SIG-M5 (cell line): ENCODE data around the gene SDHAF1.

ENCODE experiments used
- DNase-seq: peaks from one replicate; lab custom pipeline; 2025; lab: John Stamatoyannopoulos, UW

SDHAF1 gene

DNA sequence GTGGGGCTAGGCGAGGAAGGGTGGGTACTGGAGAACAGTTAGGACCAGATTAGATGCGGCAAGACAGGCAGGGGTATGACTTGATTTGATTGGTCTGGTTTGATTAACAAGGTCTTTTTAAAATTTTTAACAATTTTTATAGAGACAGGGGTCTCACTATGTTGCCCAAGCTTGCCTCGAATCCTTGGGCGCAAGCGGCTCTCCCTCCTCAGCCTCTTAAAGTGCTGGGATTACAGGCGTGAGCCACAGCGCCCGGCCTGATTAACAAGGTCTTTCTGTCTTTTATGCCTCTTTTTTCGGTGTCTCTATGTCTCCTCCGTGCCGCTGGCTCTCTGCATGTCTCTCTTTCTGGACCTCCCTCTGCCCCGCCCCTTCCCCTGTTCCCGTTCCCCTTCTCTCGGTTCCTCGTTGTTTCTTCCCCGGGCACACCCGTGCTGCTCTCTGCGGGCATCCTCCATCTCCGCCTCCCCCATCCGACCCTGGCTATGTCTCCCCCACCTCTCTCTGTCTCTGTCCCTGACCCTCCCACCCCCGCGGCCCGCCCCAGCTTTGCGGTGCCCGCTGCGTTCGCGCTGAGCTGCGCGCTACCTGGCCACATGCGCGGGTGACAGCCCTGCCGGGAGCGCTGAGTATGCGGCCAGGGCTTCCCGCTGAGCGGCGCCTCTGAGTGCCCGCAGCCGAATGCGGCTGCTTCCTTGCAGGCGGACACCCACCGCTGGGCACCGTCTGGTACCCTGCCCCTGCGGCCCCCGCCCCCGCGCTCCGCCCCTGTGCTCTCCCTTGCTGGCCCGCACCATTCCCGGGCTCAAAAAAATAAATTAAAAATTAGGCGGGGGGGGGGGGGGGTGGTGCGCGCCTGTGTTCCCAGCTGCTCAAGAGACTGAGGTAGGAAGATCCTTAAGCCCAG lies 8.1 kb upstream of the SDHAF1 start:
- DNase-seq: no peak

DNA sequence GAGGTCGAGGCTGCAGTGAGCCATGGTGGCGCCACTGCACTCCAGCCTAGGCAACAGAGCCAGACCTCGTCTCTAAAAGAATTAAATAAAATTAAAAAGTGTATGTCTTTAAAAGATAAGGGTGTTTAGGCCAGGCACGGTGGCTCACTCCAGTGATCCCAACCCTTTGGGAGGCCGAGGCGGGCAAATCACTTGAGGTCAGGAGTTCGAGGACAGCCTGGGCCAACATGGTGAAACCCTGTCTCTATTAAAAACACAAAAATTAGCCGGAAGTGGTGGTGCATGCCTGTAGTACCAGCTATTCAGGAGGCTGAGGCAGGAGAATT lies 7.5 kb upstream of the SDHAF1 start:
- no peak for DNase-seq

DNA sequence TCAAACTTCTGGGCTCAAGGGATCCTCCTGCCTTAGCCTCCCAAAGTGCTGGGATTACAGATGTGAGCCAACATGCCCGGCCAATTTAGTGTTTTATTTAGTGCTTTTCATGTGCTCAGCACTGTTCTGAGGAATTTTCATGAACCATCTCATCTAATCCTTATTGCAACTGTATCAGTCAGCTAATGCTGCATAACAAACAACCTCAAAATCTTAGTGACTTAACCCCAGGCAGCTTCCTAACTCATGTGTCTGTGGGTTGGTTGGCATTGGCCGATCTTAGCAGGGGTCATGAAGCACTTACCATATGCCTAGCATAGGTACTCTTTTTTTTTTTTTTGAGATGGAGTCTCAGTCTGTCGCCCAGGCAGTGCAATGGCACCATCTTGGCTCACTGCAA lies 6.2 kb upstream of the SDHAF1 start:
- no peak for DNase-seq

DNA sequence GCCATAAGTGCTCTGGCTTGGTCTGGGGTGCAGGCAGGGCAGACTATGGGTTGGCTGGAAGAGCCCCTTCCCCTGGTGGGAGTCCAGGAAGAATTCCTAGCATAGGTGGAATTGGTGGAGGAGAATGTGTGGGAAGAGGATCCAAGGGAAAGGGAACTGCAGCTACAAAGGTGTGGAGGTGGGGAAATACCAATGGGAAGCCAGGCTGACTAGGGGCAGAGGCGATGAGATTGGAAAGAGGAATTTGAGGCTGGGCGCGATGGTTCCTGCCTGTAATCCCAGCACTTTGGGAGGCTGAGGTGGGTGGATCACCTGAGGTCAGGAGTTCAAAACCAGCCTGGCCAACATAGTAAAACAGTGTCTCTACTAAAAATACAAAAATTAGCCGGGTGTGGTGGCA lies 4.8 kb upstream of the SDHAF1 start:
- no peak for DNase-seq

DNA sequence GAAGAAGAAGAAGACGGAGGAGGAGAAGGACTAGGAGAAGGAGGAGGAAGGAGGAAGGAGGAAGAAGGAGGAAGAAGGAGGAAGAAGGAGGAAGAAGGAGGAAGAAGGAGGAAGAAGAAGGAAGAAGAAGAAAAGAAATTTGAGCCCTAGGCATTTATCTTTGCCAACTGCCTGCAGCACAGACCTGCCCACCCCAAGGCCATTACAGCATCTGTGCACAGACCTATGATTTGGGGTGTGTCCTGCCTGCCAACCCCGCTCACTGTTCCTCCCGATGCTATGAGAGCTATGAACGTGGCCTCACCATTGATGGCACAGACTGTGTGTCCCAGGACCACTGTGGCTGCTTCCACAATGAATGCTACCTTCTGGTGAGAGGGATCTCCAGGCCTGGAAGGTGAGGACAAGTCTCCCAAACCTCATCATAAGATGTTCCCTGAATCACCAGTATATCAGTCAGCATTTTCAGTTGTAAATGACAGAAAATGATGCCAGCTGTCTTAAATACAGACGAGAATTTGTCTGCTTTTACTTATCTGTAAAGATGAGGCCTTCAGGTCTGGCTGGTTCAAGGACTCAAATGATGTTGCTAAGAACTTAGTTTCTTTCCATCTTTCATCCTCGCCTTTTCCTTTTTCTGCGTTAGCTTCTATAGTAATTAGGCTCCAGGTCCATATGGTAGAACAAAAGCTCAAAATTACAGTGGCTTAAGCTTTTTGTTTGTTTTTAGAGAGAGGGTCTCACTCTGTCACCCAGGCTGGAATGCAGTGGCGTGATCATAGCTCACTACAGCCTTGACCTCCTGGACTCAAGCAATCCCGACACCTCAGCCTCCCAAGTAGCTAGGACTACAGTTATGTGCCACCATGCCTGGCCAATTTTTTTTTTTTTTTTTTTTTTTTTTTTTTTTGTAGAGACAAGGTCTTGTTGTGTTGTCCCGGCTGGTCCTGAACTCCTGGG lies 3.9 kb upstream of the SDHAF1 start:
- DNase-seq: no peak

DNA sequence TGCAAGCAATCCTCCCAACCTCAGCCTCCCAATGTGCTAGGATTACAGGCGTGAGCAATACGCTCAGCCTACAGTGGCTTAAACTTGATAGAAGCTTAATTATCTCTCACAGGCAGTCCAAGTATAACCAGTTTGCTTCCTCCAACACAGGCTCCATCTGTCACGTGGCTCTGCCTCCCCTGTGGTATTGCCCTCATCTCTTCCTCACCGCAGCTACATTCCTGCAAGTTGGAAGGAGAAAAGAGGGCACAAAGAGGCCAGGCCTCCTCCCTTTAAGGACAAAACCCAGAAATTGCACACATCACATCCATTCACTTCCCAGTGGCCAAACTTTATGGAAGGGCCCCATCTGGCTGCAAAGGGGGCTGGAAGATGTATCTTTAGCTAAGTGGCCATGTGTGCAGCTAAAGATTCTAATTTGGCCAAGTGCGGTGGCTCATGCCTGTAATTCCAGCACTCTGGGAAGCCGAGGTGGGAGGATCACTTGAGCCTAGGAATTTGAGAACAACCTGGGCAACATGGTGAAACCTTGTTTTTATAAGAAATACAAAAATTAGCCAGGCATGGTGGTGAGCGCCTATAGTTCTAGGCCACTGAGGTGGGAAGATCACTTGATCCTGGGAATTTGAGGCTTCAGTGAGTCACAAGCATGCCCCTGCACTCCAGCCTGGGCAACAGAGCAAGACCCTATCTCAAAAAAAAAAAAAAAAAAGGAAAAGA lies 3.1 kb upstream of the SDHAF1 start:
- DNase-seq: no peak

DNA sequence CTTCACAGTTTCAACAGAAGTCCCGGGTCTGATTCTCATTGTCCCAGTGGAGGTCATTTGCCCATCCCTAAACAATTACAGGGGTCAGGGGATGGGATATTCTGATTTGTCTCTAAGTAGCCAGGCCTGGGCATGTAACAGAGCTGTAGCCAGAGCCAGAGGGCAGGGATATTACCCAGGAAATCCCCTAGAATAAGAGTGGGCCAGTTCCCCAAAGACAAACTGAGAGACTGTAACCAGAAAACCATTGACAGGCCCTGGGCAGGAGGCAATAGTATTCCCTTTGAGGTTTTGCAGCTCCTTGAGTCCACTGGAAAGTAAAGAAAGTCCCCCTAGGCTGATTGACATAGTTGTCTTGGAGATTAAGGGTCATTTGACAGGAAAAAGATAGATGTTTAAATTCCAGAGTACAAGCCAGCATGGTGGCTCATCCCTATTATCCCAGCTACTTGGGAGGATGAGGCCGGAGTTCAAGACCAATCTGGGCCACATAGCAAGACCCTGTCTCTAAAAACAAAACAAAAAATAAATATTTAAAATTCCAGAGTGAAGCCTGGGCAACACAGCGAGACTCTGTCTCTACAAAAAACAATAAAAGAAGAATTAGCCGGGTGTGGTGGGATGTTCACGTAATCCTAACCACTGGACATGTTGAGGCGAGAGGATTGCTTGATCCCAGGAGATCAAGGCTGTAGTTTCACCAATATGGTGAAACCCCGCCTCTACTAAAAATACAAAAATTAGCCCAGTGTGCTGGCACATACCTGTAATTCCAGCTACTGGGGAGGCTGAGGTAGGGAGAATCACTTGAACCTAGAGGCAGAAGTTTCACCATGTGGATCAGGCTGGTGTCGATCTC lies 1.9 kb upstream of the SDHAF1 start:
- no peak for DNase-seq

DNA sequence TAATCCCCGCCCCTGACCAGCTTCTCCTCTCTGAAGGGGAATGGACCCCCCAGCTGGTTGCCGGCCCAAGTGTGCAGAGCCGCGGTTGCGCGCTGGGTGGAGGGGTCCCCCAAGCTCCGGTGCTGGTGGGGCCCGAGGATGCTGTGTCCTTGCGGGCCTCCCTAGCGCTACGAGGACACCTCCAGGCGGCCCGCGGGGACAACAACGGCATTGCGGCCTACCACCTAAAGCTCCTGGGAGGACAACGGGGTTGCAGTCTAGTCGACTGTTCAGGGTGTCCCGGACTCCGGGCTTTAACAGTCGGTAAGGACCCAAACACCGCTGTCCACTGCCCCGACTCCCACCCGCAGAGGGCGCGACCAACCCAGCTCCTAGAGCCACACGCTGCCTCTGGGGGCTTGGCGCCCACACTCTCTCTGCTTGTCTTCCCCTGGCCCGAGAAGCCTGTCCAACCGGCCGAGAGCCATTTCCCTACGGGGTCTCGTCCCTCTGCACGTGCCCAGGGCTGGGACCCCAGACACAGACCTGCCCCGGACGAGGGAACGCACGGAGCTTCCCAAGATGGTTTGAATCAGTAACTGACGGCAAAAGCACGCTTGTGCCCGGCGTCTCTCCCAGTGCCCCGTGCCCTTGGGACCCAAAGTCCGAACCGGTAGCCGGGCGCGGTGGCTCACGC lies 927 bp upstream of the SDHAF1 start:
- no peak for DNase-seq

DNA sequence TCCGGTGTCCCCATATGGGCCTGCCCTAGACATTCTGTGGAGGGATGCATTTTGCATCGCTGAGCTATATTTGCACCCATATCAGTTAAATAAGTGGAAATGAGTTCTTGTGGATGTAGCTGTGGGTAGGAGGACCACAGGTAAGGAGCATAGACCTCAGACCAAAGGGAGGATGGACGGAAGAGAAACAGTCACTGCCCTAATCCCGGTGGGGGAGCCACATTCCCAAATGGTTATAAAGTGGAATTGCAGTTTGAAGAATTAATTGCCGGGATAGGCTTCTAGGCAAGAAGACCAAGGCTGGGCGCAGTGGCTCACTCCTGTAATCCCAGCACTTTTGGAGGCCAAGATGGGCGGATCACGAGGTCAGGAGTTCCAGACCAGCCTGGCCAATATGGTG lies 1.8 kb downstream of the SDHAF1 start:
- no peak for DNase-seq

DNA sequence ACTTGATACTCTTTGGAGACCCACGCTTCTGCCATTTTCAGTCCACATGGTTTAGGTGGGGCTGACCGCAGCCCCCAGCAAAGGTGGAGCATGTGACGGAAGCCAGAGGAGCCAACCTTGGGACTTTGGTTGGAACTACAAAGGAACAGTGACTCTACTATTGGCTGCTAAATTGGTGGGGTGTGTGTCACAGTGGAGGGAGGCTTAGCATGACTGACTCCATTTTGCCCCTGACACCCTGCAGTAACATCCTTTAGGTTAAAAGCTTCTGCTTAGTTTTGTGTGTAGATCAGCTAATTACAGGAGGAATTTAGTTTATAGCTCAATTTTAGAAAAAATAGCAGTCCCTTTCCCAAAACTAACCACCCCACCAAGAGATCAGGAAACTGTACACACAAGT lies 6.6 kb downstream of the SDHAF1 start:
- no peak for DNase-seq

DNA sequence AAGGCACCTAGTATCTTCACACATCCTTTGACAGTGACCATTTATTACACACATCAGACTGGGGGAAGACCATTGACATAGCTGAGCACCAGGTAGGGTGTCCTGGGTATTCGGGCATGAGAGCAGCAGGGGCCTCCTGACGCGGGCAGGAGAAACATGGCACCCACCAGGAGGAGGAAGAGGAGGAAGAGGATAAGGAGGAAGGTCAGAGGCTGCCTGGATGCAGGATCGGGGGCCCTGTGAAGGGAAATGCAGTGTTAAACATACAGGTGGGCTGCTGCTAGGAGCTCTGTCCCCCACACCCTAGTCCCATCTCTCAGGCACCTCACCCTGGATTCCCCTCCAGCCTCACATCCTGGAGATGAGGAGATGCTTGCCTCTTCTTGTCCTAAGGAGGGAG lies 8.3 kb downstream of the SDHAF1 start:
- DNase-seq: no peak

DNA sequence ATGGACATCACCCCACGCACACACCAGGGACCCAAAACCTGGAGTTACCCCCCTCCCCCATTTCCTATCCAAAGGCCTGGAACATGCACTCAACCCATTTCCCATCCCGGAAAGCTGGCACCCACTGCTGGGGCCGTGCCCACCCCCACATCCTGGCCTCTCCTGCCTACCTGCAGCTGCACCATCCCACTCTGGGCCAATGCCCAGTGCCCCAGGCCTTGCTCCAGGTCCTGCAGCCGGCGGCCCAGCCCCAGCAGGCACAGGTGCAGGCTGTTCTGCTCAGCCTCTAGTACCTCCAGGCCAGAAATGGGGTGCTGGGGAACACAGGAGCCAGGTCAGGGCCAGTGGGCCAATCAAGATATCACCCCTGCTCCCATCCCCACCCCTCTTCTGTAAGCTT lies 12.0 kb downstream of the SDHAF1 start:
- no peak for DNase-seq

DNA sequence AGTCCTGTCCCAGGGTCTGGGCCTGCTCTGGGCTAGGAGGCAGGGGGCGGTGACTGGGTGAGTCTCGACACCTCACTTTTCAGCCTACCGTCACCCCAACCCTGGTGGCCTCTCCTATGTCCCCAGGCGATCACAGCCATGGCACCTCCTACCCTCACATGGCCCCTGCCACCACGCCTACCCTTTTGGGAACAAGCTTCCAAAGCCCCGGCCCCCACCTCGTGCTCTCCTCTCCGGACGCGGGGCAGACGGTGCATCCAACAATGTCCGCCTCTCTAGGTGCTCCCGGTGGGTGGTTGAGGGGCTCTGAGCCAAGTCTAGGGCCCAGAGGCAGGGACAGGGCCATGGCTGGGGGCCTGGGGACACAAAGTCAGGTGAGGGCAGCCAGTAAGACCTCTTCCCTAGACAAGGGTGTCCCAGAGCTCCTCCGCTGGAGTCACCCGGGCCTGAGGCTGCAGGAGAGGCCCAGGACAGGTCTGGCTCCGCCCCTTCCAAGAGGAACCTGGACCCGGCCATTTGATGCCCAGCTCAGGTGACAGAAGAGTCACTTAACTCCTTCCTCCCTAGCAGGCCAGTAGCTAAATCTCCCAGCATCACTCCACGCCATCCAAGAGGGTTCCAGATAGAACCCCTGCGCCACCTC lies 13.5 kb downstream of the SDHAF1 start, which contains the start of gene SYNE4:
TSS of gene SYNE4 (minus strand) at position 478 of the 643 bp plus-strand sequence. CDS start at position 346, 132 bp downstream.
- no peak for DNase-seq

DNA sequence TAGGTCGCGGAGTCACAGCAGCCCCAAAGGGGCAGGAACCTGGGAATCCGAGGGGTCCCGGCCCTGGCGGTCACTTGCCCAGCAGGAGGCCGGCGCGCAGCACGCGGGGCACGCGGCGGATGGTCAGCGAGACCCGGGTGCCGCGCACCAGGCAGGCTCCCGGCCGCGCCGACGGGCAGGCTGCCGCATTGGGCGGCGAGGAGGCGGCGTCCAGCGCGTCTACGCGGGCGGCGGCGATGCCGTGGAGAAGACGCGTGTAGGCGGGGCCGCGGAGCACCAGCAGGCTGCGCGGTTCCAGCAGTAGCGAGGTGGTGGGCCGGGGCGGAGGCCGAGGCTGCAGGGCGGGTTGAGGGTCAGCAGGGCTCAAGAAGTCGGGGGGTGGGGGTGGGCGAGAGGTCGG lies 14.2 kb downstream of the SDHAF1 start:
- no peak for DNase-seq

DNA sequence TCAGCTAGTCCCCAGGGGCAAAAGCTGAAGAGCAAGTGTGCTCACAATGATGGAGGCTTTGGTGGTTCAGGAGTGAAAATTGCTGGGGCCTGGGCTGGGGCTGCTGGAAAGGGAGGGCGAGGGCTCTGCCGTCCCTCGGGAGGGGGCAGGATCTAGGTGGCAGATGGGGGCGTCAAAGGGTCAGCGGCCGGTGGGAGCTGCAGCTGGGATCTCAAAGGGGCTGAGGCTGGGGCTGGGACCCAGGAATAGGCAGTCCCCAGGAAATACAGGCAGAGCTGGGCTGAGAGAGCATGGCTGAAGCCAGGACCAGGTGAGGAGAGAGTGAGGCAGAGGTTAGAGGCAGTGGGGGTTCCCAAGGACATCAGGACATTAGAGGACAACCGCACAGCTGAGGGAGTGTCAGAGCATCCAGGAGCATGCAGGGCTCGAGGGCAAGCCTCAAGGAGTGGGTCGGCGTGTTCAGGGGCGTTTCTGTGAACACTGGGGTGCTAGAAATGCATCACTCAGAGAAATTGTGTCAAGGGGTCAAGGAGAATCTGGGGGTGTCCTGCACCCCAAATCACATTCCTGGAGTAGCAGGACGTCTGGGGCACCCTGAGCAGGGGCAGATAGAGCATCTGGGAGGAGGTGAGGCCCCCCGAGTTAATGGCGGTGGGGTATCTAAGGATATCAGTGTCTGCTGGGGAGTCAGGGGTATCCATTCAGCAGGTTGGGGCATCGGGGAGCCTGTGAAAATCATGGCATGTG lies 14.8 kb downstream of the SDHAF1 start:
- DNase-seq: no peak

DNA sequence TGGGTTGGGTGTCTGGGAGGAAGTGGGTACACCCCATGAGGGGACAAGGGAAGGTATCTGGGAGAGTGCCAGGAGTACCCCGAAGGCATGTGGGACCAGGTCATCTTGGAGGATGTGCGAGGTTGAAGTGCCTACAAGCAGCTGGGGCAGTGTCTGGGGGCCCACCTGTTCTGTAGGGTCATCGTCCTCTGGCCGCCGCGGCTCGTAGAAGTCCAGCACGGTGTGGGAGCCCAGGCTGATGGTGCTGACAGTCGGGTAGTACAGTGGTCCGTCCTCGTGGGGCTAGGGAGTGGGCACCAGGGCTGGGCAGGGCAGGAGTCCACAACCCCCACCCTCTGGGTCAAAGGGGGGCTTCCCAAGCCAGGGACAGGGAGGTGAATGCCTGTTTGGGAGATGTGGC lies 15.4 kb downstream of the SDHAF1 start:
- DNase-seq: no peak

DNA sequence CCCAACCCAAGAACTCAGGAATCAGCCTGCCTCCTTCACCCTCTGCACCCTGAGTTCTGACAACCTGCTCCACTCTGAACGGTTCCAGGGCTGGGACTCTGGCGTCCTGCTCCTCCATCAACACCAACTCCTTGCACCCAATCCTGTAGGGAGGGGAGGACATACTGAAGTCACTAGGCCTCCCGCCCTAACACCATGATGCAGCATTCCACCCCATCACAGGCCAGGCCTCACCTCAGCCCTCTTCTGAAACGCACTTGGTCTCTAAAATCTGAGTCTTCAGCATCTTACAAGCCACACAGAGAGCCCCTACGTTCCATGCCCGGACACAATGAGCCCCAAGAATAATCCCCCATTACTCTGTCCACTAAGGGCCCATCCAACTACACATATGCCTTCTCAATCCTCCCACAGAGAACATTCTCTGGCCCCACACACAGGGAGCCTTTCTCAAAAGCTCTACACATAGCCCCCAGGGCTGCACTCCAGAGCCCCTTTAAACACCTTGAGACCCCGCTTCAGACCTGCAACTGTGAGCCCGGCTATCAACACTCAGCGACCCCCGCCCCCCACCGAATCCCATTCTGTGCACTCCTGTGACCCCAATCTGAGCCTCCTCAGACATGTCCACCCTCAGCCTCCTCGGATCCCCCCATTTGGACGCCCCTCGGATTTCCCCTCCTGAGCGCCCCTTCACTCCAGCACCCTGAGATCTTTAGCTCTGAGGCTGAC lies 18.5 kb downstream of the SDHAF1 start:
- no peak for DNase-seq

DNA sequence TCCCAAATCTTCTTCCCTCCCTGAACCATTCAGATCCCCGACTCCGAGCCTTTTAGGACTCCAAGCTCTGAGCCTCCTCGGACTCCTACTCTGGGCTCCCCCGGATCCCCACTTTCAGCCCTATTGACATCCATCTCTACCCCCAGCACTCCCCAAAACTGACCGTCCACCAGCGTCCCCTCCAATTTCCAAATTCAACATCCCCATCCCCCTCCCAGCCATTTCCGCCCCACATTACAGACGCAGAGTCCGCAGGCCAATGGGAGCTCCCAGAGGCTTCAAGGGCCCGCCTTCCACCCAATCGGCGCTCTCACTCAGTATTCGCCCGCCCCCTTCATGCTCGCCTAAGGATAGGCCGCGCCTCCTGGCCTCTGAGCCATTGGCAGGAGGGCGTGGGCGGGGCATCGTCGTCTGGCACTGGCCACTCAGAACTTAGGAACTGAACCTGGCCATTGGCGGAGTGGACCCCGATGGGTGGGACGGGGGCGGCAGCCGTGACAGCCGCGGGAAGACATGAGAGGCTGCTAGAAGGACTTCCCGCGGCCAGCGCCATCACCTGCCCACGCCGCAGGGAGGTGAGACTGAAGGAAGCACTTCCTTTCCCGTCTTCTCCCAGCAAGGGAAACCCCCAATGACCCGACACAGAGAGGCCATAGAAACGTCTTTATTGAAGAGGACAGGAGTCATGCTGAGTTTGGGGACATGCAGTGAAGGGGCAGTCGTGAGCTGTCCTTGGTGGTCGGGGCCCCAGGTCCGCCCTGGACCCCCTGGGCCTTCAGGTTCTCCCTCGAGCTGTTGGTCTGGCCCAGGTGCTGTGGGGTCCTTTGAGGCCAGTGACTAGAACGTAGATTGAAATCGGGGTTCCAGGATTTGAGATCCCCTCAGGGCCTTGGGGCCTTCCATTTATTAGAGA lies 19.3 kb downstream of the SDHAF1 start, which contains the start of gene ALKBH6:
TSS of gene ALKBH6 (minus strand) at position 202 of the 913 bp plus-strand sequence. CDS start 816 bp downstream, outside the sequence.
- peak; percentile 96 for DNase-seq
